GM18507 (cell line): Measurements from ENCODE around the gene RTL1.

ENCODE experiments used
- DNase-seq: peaks from one replicate; pipeline ENCODE4 v3.0.0; 2011; ENCODE audit warnings: low read depth; ENCODE audit not compliant: insufficient read length; ENCODE audit errors: extremely low spot score
- FAIRE-seq: peaks from 2 replicates; lab custom pipeline; 2011; peaks lifted over from hg19 to GRCh38; lab: Jason Lieb, UNC

Gene RTL1

DNA sequence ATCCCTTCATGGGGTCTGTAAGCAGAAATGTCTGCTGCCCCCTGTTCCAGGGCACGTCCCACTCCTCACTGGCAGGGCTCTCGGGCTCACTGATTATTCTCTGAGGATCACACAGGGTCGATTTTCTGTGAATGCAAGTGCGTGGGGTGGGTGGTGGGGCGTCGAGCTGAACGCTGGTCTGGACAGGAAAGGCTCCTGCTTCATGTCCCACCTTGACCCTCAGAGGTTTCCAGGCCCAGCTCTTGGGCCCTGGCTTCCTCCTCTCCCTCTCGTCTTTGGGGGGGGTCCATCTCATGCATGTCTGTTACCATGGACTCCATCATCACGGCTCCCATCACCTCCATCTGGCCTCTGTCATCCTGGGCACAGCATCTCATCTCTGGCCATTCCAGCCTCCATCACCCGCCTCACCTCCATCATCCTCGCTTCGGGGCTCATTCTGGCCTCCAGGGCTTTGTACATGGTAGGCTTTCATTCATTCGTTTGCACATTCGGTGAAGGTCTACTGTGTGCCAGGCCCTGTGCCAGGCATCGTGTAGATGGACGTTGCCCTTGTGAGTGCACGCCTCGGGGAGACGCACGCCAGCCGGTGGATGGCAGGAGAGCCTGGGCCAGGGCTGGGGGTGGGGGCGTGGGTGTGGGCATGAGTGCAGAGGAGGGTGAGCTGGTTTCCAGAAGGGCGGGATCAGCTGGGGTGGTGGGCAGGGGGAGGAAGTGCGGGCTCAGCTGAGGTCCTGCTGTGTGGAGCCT is 34.7 kb downstream of the RTL1 start:
- no peak for FAIRE-seq
- DNase-seq = no peak

DNA sequence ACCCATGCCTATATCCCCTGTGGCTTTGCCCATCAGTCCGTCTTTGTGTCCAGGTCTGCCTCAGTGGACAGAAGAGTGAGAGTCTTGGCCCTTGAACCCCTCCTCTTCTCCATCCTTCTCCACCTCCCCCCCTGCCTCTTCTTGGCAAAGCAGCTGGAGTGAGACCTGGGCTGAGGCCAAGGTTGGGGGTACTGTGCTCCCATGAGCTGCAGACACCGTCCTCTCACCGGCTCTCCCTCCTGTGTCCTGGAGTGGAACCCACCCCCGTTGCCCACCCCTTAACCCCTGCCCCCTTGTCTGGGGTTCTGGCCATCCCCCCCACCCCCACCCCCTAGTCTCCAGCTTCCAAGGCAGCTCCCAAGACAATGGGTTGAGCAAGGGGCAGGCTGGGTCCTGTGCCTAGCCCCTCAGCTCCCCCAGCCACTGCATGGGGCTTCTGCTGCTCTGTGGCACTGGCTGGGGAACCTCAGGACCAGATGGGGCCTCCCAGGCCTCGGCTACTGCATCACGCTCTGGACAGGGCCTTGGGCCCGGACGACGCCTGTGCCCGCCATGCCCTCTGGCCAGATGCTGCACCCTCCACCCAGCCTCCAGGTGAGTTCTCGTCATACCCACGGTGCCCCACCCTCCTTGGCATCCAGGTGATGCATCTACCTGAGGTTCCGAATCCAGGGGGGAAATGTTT is 35.7 kb downstream of the RTL1 start:
- FAIRE-seq (no peak), DNase-seq (no peak)

DNA sequence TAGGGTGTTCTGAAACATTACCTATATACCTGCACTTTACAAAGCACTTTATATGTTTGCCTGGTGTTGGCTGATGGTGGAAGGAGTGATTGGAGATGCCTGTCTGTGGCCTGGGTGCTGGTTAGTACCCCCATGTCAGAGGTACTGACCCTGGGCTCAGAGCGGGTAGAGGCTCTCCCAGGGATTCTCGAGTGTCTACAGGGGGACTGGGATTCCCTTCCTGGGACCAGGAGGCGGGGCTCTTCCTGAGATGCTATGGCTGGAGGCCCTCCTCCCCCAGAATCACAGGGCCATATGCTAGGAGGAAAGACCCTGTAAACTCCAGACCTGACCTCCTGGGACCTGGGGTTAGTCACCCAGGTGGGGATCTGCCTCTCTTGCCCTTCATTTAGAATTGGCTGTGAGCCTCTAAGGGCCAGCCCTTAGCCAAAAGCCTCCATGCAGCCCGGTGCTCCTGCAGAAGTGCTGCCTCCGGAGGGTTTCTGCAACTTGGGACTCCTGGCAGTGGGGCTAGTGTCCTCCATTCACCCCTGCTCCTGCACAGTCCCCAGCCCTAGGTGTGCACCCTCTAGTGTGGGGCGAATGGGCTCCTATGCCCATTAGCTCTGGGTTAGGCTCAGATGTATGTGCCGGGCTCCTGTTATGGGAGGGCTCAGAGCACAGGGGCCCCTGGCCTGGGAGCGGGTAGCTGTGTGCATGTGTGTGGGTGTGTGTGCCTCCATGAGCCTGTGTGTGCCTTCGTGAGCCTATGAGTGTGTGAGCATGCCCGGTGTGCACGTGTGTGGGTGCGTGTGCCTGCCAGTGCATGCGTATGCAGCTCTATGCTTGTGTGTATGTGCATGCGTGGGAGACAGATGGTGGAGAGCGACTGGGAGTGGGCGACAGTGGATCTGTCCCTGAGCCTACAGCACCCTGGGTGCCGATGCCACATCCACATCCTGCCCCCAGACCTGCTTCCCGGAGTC is 36.6 kb downstream of the RTL1 start:
- DNase-seq (no peak), FAIRE-seq (no peak)

DNA sequence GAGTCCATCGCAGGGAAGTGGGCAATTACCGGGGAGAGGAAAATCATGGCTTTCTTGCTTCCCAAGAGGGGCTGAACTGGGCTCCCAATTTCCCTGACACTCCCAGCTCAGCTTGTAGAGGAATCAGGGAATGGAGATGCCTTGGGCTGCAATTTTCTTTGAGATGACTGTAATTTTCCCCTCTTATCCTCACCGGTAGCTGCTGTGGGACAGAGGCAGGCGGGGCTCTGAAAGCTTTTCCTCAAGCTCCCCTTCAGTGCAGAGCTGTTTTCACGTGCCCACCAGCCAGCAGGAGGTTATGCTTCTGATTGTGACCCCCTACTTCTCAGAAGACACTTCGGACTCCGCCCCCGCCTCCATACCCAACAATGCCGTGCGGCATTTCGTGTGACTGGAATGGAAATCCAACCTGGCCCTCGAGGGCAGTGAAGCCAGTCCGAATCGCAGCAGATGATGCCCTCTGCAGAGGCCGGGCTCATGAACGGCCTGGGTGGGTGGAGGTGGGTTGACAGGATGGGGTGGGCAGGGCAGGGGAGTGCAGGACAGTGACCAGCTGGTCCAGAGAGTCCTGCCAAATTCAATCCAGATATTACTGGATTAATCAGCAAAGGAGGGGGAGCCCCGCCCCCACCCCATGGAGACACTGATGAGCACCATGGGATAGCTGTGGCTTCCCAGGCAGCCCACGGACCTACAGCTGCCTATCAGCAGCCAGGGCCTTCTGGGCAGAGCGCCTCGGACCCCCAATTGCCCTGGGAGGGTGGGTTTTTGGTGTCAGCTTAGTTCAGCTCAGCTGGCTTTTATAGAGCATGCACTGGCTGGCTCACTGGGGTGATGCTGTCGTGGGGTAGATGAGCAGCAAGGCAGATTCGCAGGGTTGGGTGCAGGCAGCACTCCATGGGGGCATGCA is 37.6 kb downstream of the RTL1 start:
- no peak for DNase-seq
- no peak for FAIRE-seq

DNA sequence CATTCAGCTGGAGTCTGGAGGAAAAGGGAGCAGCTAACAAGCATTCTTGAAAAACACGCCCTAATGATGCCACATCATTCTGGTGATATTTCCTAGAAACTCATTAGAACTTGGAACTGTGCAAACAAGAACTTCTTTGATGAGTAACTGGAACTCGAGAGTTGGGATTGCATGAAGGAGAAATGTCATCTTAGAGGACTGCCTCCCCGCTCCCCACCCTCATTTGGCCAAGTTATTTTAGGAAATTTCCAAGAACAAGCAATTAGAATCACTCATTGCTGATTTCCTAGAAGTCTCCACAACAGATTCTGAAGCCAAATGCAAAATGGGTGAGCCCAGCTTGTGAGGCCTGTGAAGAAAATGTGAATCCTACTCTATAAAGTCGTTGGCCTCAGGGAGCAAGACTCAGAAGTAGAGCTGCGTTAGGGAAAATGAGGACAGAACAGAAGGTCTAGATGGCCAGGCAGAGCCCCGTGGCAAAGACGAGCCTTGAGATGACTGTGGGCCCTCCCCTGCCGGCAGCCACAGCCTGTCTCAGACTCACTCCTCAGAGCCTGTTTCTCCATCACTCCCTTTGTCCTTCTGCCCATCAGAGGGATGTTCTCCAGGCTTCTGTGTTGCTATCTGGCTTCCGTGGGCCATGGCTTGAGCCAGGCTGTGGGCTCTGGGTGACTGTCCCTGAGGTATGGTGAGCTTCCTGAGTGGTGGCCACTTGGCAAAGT is 38.4 kb downstream of the RTL1 start:
- no peak for DNase-seq
- FAIRE-seq = no peak

DNA sequence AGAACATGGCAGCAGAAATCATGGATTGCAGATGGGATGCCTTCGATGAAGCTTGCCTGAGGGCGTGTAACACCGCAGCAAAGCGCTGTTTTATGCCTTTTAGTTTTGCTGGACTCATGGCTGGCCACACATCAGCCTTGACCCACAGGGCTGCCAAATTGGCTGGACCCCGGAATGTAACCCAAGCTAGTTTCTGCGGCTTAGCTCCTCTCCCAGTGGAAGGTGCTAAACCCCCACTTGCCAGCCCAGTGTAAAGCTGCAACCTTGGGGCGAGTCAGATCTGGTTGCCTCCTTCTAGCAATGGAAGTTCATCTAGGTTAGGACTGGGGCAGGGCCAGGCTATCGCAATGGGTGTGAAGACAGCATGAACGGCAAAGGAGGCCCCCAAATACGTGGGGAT is 39.3 kb downstream of the RTL1 start:
- FAIRE-seq (no peak), DNase-seq (no peak)

DNA sequence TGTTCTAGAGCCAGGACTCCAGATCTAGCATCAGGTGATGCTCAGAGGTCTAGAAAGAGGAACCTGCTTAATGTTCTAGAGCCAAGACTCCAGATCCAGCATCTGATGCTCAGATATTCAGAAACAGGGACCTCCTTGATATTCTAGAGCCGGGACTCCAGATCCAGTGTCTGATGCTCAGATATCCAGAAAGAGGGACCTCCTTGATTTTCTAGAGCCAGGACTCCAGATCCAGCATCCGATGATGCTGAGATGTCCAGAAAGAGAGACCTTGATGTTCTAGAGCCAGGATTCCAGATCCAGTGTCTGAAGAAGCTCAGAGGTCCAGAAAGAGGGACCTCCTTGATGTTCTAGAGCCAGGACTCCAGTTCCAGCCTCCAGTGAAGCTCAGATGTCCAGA is 40.7 kb downstream of the RTL1 start:
- no peak for FAIRE-seq
- no peak for DNase-seq

DNA sequence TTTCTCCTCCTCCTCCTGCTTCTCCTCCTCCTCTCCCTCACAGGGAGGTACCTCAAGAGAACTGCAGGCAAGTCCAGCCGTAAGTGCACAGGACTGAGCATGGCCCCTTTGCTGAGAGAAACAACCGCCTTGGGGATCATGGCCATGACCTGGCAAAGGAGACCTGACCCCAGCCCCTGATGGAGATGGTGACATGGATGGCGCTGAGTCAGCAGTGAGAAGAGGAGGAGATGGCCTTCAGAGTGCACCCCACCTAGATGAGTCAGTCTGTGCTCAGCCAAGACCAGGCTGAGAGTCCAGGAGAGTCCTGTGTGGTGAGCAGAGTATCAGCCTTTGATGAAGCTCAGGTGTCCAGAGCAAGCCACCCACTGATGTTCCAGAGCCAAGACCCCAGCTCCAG is 41.2 kb downstream of the RTL1 start:
- DNase-seq = no peak
- no peak for FAIRE-seq

DNA sequence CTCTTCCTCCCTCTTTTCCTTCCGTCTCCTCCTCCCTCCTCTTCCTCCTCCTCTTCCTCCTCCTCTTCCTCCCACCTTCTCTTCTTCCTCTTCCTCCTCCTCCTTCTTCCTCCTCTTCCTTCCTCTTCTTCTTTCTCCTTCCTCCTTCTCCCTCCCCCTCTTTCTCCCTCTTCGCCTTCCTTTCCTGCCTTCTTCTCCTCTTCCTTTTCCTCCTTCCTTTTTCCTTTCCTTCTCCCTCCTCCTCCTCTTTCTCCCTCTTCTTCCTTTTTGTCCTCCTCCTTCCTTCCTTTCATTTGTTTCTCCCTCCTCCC is 41.6 kb downstream of the RTL1 start:
- FAIRE-seq (no peak), DNase-seq (no peak)

DNA sequence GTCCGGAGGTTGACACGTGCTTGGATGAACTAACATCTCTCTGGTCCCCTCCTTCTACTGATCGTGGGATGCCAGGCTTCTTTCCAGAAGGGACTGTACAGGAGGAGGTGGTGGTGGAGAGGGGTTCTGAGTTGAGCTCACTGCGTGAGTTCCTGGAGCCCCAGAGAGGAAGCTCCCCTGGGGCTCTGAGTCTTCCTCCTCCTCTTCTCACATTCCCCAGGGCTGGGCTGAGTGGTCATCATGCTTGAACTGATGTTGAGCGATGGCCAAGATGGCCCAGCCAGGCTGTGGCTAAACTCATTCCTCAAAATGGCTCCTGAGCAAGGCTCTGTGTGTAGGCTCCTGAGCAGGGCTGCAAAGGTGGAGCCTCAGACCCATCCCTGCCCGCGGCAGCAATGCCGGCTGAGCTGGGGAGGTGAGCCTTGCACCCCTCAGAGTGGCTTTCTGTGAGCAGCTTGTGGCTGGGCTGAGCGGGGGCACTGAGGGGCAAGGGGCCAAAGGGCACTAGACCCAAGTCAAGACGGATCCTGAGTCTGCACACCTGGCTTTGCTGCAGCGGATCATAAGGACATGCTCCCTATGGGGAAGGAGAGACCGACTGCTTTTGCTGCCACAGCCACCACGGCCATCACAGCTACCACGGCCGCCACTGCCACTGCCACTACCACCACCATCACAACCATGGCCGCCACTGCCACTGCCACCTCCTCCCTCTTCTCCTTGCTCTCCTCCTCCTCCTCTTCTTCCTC is 42.2 kb downstream of the RTL1 start:
- FAIRE-seq = no peak
- DNase-seq = no peak

DNA sequence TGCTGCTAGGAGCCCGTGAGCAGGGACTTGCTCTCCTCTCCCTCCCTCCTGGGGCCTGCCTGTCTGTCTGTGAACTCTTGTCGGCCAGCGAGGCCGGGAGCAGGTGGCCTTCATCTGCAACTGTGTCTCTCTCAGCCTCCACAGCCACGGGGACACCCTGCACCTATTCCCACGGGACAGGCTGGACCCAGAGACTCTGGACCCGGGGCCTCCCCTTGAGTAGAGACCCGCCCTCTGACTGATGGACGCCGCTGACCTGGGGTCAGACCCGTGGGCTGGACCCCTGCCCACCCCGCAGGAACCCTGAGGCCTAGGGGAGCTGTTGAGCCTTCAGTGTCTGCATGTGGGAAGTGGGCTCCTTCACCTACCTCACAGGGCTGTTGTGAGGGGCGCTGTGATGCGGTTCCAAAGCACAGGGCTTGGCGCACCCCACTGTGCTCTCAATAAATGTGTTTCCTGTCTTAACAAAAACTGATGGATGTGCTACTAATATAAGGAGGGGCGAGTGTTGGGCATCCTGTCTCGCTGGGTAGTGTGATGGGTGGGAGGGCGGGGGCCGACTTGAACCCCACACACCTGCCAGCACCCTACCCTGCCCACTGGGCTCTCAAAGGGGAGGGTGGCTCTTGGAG is 42.9 kb downstream of the RTL1 start:
- DNase-seq = no peak
- no peak for FAIRE-seq

DNA sequence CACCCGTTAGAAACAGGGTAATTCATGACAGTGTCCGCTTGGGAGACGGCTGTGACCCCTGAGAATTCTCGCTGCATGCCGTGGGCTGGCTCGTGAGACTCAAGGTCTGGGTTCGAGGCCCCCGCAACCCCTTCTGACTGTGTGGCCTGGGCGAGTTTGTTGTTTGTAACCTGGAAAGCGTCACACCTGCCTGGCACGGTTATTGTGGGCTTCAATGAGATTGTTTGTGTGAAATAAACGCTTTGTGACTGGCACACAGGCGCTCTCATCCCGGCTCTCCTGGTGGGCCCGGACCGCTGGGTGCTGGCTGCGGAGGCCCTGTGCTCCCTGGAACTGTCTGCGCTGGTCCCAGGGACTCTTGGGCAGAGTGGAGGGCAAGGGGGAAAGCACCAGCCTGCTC is 43.7 kb downstream of the RTL1 start:
- DNase-seq (no peak), FAIRE-seq (no peak)

DNA sequence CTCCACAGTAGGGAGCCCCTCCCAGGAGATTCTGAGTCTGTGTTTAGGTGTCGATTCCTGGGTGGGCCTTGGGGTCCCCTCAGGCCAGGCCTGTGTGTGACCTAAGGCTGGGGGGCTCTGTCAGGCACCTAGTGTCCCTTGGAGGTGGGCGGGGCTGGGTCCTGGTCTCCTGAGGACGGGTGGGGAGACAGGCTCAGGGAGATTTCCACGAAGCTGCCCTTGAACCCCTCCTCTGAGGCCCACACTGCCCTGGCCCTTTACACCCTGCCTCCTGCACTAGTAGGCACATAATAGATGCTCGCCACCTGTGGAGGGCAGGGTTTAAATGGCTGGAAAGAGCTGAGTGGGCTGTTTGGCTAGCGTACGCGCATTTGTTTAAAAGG is 44.7 kb downstream of the RTL1 start:
- FAIRE-seq (no peak), DNase-seq (no peak)

DNA sequence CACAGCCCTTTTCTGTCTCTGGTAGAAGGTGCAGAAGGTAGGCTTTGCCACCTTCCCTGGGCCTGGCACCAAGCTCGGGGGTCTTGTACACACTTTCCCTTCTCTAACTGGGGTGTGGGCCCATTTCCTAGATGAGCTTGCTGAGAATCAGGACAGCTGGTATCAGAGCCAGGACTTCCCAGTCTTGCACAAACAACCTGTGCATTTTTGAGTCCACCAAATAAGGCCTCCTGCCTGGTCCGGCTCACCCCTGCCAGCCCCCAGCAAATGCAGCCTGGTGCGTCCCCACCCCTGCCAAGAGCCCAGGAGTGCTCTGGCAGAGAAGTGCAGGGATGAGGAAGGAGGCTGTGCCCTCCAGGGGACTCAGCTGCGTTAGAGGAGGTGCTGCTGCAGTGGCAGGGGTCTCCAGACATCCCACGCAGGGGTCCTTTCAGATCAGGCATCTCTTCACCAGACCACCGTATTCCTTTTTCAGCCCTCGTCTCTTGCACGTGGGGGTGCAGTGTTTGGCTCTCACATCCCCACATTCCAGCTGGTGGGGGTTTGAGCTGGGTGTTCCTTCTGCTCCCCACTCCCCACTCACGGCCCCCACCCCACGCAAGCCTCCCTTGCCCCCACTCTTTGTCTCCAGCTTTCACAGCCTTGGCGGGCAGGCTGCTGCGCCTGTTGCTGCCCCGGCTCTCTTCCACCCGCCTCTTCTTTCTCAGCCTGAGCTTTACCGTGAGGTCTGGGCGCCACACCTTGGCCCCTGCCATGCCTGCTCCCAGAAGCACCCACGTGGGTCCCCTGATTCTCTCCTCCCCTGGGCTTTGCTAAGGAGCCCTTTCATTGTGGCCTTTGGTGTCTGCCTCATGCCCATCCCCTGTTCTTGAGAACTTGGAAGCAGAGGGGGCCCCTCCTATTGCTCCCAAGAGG is 45.3 kb downstream of the RTL1 start:
- no peak for DNase-seq
- FAIRE-seq = no peak

DNA sequence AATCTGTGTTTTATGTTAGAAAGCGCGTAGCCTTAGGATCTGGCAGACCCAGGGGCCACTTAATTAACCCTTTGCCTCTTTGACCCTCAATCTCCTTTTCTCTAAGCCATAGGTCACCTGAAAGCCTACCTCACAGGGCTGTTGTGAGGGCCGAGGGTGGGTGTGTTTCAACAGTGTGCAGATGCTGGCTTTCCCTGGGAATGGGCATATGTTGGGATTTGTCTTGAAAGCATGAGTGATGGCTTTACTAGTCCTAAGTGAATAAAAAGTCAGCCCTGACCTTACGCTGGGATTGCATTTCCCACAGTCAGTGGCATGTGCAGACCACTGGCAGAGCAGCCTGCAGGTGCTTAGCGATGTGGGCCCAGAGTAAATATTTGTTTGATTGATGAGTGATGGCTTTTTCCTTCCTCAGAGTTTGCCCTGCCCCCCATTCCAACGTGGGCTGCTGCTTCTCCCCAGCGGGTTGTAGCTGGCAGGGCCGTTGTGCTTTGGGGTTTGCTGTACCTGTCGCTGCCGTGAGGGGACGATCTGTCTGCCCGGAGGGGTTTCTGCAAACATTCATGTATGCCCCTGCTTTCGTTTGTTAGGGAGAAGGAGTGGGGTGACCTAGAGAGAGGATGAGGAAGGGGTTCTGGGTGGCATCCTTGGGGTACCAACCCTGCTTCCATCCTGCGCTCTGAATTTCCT is 46.1 kb downstream of the RTL1 start:
- no peak for DNase-seq
- no peak for FAIRE-seq
